ENCODE data around the gene GTPBP10. TPM values are rescaled to one million over a fixed set of nuclear protein-coding genes. Genes with fewer than 3 reads are reported as not detected.
"Not testable (repeated sequence)": the region's sequence is repeated elsewhere in the genome, so short reads cannot be mapped to it uniquely, and the experiment has no call there.

GTPBP10 gene
- total RNA-seq, 4 donors from 2014 or later = 11.2 to 35.2 (median 19.0) TPM

- H3K9me3 ChIP-seq = no peaks in the 10 kb centered on the region
- TF ChIP-seq, protein P1, sequence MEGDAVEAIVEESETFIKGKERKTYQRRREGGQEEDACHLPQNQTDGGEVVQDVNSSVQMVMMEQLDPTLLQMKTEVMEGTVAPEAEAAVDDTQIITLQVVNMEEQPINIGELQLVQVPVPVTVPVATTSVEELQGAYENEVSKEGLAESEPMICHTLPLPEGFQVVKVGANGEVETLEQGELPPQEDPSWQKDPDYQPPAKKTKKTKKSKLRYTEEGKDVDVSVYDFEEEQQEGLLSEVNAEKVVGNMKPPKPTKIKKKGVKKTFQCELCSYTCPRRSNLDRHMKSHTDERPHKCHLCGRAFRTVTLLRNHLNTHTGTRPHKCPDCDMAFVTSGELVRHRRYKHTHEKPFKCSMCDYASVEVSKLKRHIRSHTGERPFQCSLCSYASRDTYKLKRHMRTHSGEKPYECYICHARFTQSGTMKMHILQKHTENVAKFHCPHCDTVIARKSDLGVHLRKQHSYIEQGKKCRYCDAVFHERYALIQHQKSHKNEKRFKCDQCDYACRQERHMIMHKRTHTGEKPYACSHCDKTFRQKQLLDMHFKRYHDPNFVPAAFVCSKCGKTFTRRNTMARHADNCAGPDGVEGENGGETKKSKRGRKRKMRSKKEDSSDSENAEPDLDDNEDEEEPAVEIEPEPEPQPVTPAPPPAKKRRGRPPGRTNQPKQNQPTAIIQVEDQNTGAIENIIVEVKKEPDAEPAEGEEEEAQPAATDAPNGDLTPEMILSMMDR (IDR thresholded peaks at IDR 0.05) = no peak
- TF ChIP-seq POLR2A (IDR thresholded peaks at IDR 0.05) = no peak
- H3K27ac ChIP-seq = no peak overlapping the region
- no peak for DNase-seq
- H3K27me3 ChIP-seq = peaks cover 0 to 36% of the 10 kb centered on the region in 2 donors
- H3K36me3 ChIP-seq = no peaks in the 10 kb centered on the region
- H3K4me3 ChIP-seq = no peak overlapping the region
- intact Hi-C loops (cut with DNase I; ENCODE audit: low total_unique reads) = no loop called here
- peaks cover 0 to 4% of the 10 kb centered on the region in 2 donors for H3K4me1 ChIP-seq
Measured at GRCh38 chr7:90322837-90323236, 23.7 kb upstream of the GTPBP10 start.

- no peak overlapping the region for H3K27ac ChIP-seq
- no peak overlapping the region for H3K4me3 ChIP-seq
- no peaks in the 10 kb centered on the region for H3K36me3 ChIP-seq
- no peaks in the 10 kb centered on the region for H3K4me1 ChIP-seq
- H3K9me3 ChIP-seq = no peaks in the 10 kb centered on the region
- no peak for TF ChIP-seq POLR2A (IDR thresholded peaks at IDR 0.05)
- DNase-seq = no peak
- peaks cover 0 to 18% of the 10 kb centered on the region in 2 donors for H3K27me3 ChIP-seq
- intact Hi-C loops (cut with DNase I; ENCODE audit: low total_unique reads) = no loop called here
Measured at GRCh38 chr7:90326500-90326899, 20.0 kb upstream of the GTPBP10 start.

DNA sequence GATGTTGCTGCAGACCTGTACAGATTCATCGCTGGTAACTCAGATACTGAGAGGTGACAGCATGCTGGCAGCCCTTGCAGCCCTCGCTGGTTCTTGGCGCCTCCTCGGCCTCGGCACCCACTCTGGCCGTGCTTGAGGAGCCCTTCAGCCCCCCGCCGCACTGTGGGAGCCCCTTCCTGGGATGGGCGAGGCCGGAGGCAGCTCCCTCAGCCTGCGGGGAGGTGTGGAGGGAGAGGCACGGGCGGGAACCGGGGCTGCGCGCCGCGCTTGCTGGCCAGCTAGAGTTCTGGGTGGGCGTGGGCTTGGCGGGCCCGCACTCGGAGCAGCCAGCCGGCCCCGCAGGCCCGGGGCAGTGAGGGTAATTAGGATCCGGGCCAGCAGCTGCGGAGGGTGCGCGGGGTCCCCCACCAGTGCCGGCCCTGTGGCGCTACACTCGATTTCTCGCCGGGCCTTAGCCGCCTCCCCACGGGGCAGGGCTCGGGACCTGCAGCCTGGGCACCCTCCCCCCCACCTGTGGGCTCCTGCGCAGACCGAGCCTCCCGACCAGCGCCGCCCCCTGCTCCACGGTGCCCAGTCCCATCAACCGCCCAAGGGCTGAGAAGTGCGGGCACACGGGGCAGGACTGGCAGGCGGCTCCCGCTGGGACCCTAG is 12.2 kb upstream of the GTPBP10 start:
- Histone ChIP-seq H3K4me1 (no peaks in the 10 kb centered on the region), H3K36me3 (no peaks in the 10 kb centered on the region), H3K9me3 (no peaks in the 10 kb centered on the region), H3K4me3 (no peak overlapping the region), H3K27me3 (no peaks in the 10 kb centered on the region), H3K27ac (no peak overlapping the region)
- TF ChIP-seq, protein P1 (IDR thresholded peaks at IDR 0.05) = no peak
- no peak for TF ChIP-seq POLR2A (IDR thresholded peaks at IDR 0.05)
- no peak for DNase-seq
- intact Hi-C loops (cut with DNase I; ENCODE audit: low total_unique reads) = no loop called here

GRCh38 chr7:90334926-90335325 is 11.6 kb upstream of the GTPBP10 start:
- DNase-seq; H3K4me1 ChIP-seq; H3K27me3 ChIP-seq; H3K27ac ChIP-seq; H3K36me3 ChIP-seq; intact Hi-C loops (cut with DNase I; ENCODE audit: low total_unique reads); H3K4me3 ChIP-seq; H3K9me3 ChIP-seq: not testable (repeated sequence)

- no peak for TF ChIP-seq POLR2A (IDR thresholded peaks at IDR 0.05)
- TF ChIP-seq, protein P1 (IDR thresholded peaks at IDR 0.05) = no peak
- H3K4me1 ChIP-seq = no peaks in the 10 kb centered on the region
- intact Hi-C loops (cut with DNase I; ENCODE audit: low total_unique reads) = no loop called here
- H3K36me3 ChIP-seq = no peaks in the 10 kb centered on the region
- no peak for DNase-seq
- H3K4me3 ChIP-seq = no peak overlapping the region
- no peak overlapping the region for H3K27ac ChIP-seq
- no peaks in the 10 kb centered on the region for H3K9me3 ChIP-seq
- no peaks in the 10 kb centered on the region for H3K27me3 ChIP-seq
Measured at GRCh38 chr7:90337106-90337505, 9.4 kb upstream of the GTPBP10 start.

- Histone ChIP-seq H3K27me3 (no peaks in the 10 kb centered on the region), H3K27ac (peak overlapping the region; percentile 85 to 88), H3K4me3 (no peak overlapping the region), H3K4me1 (no peaks in the 10 kb centered on the region), H3K36me3 (no peaks in the 10 kb centered on the region), H3K9me3 (no peaks in the 10 kb centered on the region)
- TF ChIP-seq POLR2A (IDR thresholded peaks at IDR 0.05) = no peak
- TF ChIP-seq, protein P1 (IDR thresholded peaks at IDR 0.05) = no peak
- intact Hi-C loops (cut with DNase I; ENCODE audit: low total_unique reads) = no loop called here
- no peak for DNase-seq
Measured at GRCh38 chr7:90345016-90345415, 1.5 kb upstream of the GTPBP10 start.

Data from uterus (tissue), 4 donors.